Measurements from ENCODE around the gene CADPS2. TPM values are rescaled to one million over a fixed set of nuclear protein-coding genes. Genes with fewer than 3 reads are reported as not detected.

CADPS2 gene
- total RNA-seq, 5 donors from 2014 or later (not counting 1 experiment from before 2014, with no cell fraction given): 0.15 to 0.28 (median 0.16) TPM; not detected in 2

DNA sequence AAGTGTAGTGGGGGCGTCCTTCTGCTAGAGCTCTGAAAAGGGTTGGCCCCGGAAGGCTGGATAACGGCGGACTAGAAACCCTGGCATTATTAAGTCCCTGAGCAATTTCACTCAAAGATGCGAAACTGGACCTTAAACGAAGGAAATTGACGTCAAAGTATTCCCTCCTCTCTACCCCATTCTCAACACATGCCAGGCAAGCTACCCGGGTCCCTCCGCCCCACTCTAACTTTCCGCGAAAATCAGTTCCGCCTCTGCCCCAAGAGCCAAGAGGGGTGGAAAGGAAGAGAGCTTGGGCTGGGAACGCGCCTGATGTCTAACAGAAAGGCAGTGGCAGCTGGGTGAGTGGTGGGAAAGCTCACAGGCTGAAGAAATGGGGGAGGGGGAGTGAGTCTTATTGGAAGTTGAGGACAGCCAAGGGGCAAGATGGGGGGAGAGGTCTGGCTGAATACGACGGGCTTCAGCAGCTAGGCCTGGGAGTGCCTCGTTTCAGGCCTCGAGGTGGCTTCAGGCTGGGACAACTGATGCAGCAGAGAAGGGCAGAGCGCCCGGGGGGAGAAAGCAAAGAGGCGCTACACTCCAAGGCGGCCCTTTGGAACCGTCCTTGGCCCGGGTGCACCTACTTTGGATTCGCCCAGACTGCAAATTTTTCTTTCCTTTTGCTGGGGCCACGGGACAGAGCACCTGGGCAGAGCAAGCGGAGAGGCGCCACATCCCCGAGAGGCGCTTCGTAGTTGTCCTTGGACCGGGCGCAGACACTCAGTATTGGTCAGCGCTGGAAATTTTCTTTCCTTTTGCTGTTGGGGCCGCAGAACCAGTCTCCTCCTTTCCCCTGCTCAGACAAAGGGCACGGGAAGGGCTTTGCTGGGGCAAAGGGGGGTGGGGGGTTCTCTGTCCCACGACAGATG lies 579.7 kb downstream of the CADPS2 start:
- no peaks in the 10 kb centered on the region for H3K9me3 ChIP-seq
- no peak overlapping the region for H3K4me3 Mint-ChIP-seq

DNA sequence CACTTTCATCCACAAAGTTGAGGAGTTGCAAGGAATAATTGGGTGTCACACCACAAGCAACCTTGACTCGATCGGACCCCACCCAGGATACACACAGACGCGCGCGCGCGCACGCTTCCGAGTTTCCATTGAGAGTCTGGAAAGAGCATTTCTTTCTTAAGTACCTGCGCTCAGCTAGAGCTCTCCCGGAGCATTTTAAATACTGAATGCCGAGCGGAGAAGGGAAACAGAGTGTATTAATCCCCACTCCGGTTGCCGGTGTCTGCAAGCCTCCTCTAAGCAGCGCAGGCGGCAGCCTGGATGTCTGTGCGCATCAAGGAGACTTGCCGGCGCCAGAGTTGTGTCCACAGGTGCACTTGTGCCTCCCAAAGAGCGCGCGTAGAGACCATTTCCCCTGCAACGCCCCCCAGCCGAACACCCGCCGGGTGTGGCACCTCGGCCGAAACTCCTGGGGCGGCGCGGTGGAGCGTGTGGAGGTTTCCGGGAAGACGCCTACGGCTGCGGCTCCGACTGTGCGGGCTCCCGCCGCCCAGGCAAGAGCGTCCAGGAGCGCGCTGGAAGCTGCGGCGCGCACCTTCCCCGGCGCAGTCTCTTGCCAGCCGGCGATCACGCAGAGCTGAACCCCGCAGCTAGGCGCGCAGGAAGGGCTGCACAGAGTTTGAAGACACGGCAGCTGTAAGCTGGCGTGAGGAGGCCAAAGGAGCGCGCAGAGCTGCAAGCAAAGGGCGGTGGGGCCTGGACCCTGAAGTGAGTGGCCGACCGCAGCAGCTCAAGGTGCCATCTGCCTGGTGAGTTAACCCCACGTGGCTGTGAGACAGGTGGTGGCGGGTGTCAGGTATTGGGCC lies 580.6 kb downstream of the CADPS2 start:
- H3K4me3 Mint-ChIP-seq: no peak overlapping the region
- H3K4me3 ChIP-seq (ENCODE audit: control insufficient read depth in 1 of 2, extremely low read depth in 1 of 2, low read length in 1 of 2): no peak overlapping the region
- H3K27ac Mint-ChIP-seq: no peak overlapping the region
- H3K4me1 Mint-ChIP-seq: peaks cover 0 to 6% (median 4%) of the 10 kb centered on the region in 3 donors
- H3K9me3 Mint-ChIP-seq: peaks cover 0 to 4% (median 0%) of the 10 kb centered on the region in 3 donors
- peaks cover 17 to 57% of the 10 kb centered on the region in 2 experiments for H3K27me3 ChIP-seq (replicated peaks in 1 of 2; ENCODE audit: control insufficient read depth in 2 of 2, extremely low read depth in 1 of 2, insufficient read depth in 2 of 2, low read length in 1 of 2)
- H3K36me3 Mint-ChIP-seq: no peaks in the 10 kb centered on the region
- no peaks in the 10 kb centered on the region for H3K9me3 ChIP-seq
- CTCF ChIA-PET: no interaction called here
- DNase-seq: no peak
- H3K4me1 ChIP-seq (ENCODE audit: control insufficient read depth in 1 of 2, extremely low read depth in 1 of 2, insufficient read depth in 2 of 2, low read length in 2 of 2): no peaks in the 10 kb centered on the region
- H3K27ac ChIP-seq (ENCODE audit: low read length): no peak overlapping the region
- H3K36me3 ChIP-seq (ENCODE audit: control insufficient read depth in 2 of 2, extremely low read depth in 1 of 2, insufficient read depth in 1 of 2, low read length in 1 of 2): no peaks in the 10 kb centered on the region
- POLR2A ChIA-PET: no interaction called here
- ATAC-seq (replicated peaks in 1 of 4): no peak
- 8% methylated on average over 65 of the region's 65 CpGs for WGBS (ENCODE audit: insufficient coverage)
- H3K27me3 Mint-ChIP-seq: peaks cover 62 to 85% of the 10 kb centered on the region in 2 donors

More for the DNA sequence above, 579.7 kb downstream of the CADPS2 start:
- Histone ChIP-seq H3K4me1 (ENCODE audit: control insufficient read depth in 1 of 2, extremely low read depth in 1 of 2, insufficient read depth in 2 of 2, low read length in 2 of 2) (no peaks in the 10 kb centered on the region), H3K36me3 (ENCODE audit: control insufficient read depth in 2 of 2, extremely low read depth in 1 of 2, insufficient read depth in 1 of 2, low read length in 1 of 2) (no peaks in the 10 kb centered on the region), H3K27ac (ENCODE audit: low read length) (no peak overlapping the region), H3K4me3 (ENCODE audit: control insufficient read depth in 1 of 2, extremely low read depth in 1 of 2, low read length in 1 of 2) (no peak overlapping the region), H3K27me3 (replicated peaks in 1 of 2; ENCODE audit: control insufficient read depth in 2 of 2, extremely low read depth in 1 of 2, insufficient read depth in 2 of 2, low read length in 1 of 2) (peaks cover 11 to 63% of the 10 kb centered on the region in 2 experiments)
- Mint-ChIP-seq H3K27me3 (peaks cover 59 to 85% of the 10 kb centered on the region in 2 donors), H3K27ac (no peak overlapping the region), H3K9me3 (peaks cover 0 to 4% (median 0%) of the 10 kb centered on the region in 3 donors), H3K4me1 (peaks cover 0 to 9% (median 6%) of the 10 kb centered on the region in 3 donors), H3K36me3 (no peaks in the 10 kb centered on the region)
- DNase-seq (no peak), ATAC-seq (replicated peaks in 1 of 4) (no peak)
- ChIA-PET POLR2A (no interaction called here), CTCF (no interaction called here)
- WGBS (ENCODE audit: insufficient coverage): 10% methylated on average over 27 of the region's 37 CpGs

DNA sequence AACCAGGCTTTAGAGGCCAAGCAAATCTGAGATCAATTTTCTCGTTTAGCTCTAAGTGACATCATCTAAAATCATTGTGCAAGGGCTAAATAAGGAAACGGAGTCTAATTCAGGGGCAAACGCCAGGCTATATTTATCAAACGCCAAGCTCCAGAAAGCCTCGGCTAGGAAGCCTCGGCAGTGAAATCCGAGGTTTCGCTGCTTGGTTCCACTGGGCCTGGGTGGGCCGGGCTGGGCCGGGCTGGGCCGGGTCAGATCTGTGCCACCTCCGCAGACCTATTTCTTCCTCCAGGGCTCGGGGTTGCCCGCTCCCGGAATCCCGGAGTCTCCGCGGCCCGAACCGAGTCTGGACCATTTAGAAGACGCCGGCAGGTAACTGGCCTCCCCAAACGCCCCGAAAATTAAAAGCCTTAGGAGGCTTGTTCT lies 581.3 kb downstream of the CADPS2 start:
- WGBS (ENCODE audit: insufficient coverage): 7% methylated on average over 13 of the region's 24 CpGs
- Histone ChIP-seq H3K27ac (ENCODE audit: low read length) (no peak overlapping the region), H3K4me3 (ENCODE audit: control insufficient read depth in 1 of 2, extremely low read depth in 1 of 2, low read length in 1 of 2) (no peak overlapping the region), H3K27me3 (replicated peaks in 1 of 2; ENCODE audit: control insufficient read depth in 2 of 2, extremely low read depth in 1 of 2, insufficient read depth in 2 of 2, low read length in 1 of 2) (peaks cover 18 to 57% of the 10 kb centered on the region in 2 experiments), H3K9me3 (no peaks in the 10 kb centered on the region), H3K36me3 (ENCODE audit: control insufficient read depth in 2 of 2, extremely low read depth in 1 of 2, insufficient read depth in 1 of 2, low read length in 1 of 2) (no peaks in the 10 kb centered on the region), H3K4me1 (ENCODE audit: control insufficient read depth in 1 of 2, extremely low read depth in 1 of 2, insufficient read depth in 2 of 2, low read length in 2 of 2) (no peaks in the 10 kb centered on the region)
- no peak for ATAC-seq (replicated peaks in 1 of 4)
- Mint-ChIP-seq H3K9me3 (peaks cover 0 to 4% (median 0%) of the 10 kb centered on the region in 3 donors), H3K27ac (no peak overlapping the region), H3K4me1 (peaks cover 0 to 6% (median 4%) of the 10 kb centered on the region in 3 donors), H3K27me3 (peaks cover 66 to 86% of the 10 kb centered on the region in 2 donors), H3K36me3 (no peaks in the 10 kb centered on the region), H3K4me3 (no peak overlapping the region)
- ChIA-PET POLR2A (no interaction called here), CTCF (no interaction called here)
- DNase-seq: no peak

DNA sequence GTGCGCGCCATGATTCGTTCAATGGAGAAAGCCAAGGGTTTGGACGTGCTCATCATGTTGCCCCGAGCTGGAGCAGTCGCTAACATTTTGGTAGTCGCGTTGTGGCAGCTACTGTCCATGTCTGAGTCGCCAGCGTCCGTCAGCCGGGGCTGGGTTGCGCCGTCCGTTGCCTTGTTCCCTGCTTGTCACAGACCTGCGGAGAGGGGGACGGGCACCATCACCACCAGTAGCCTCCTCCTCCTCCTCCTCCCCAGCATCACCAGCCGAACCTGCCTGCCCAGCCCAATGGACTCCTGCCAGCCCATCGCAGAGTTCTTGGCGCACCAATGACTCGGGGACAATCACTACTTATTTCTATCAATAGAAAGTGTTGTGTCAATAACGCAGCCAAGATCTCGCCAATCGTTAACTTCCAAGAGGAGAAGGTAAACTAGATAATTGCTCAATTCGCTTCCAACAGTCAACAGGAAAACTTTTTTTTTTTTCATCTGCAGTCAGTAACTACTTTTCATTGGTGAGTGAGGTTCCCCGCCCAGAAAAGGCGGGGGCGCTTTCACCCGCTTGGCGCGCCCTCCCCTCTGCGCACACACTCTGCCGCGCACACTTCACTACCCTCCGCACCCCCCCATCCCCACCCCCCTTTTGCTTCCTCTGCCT lies 581.8 kb downstream of the CADPS2 start, which contains the start of gene FEZF1:
Gene FEZF1, minus strand, starts transcription at position 432 of the 657 bp plus-strand sequence. Its CDS starts 313 bp downstream, at position 119.
- Histone ChIP-seq H3K4me3 (ENCODE audit: control insufficient read depth in 1 of 2, extremely low read depth in 1 of 2, low read length in 1 of 2) (no peak within 1 kb of the TSS), H3K27ac (ENCODE audit: low read length) (no peak within 1 kb of the TSS), H3K27me3 (replicated peaks in 1 of 2; ENCODE audit: control insufficient read depth in 2 of 2, extremely low read depth in 1 of 2, insufficient read depth in 2 of 2, low read length in 1 of 2) (peaks cover 19 to 60% of the 10 kb centered on the region in 2 experiments), H3K36me3 (ENCODE audit: control insufficient read depth in 2 of 2, extremely low read depth in 1 of 2, insufficient read depth in 1 of 2, low read length in 1 of 2) (no peaks in the 10 kb centered on the region), H3K4me1 (ENCODE audit: control insufficient read depth in 1 of 2, extremely low read depth in 1 of 2, insufficient read depth in 2 of 2, low read length in 2 of 2) (no peaks in the 10 kb centered on the region), H3K9me3 (no peaks in the 10 kb centered on the region)
- ChIA-PET POLR2A (no interaction called here), CTCF (no interaction called here)
- H3K27me3 Mint-ChIP-seq: peaks cover 67 to 86% of the 10 kb centered on the region in 2 donors
- H3K9me3 Mint-ChIP-seq: peaks cover 0 to 4% (median 0%) of the 10 kb centered on the region in 3 donors
- no peak for DNase-seq
- no peak within 1 kb of the TSS for H3K4me3 Mint-ChIP-seq
- H3K4me1 Mint-ChIP-seq: peaks cover 0 to 2% (median 0%) of the 10 kb centered on the region in 3 donors
- 12% methylated on average over 17 of the region's 35 CpGs for WGBS (ENCODE audit: insufficient coverage)
- no peaks in the 10 kb centered on the region for H3K36me3 Mint-ChIP-seq
- no peak within 1 kb of the TSS for H3K27ac Mint-ChIP-seq
- ATAC-seq (replicated peaks in 1 of 4): no peak

DNA sequence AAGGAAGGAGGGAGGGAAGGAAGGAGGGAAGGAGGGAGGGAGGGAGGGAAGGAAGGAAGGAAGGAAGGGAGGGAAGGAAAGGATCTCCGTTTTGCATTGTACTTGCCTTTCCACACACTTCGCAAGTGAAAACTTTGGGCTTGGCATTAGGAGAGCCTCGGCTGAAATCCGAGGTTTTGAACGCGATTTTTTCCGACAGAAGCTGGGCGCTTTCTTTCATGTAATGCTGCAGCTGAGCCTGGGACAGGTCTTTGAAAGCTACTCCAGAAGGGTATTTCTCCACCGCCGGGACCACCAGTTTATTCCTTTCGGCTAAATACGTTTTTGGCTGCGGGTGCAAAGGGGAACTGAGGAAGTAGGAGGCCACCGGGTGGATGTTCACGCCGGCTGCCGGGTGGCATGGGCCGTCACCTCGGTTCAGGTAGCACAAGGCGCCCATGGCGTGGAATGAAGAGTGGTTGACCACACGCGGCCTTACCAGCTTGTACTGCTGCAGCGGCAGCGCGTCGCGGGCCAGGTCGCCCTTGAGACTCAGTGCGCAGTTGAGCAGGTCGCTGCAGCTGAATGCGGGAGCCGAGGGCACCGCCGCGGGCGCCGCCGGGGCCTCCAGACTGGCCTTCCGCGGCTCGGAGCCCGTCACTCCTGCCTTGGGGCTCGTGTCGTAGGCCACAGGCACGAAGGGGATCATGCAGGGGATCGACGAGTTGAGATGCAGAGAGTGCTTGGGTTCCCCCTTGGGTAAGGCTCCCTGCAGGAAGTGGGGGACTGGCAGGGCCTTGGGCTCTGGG lies 582.5 kb downstream of the CADPS2 start:
- no peaks in the 10 kb centered on the region for H3K9me3 ChIP-seq
- H3K36me3 Mint-ChIP-seq: no peaks in the 10 kb centered on the region
- peaks cover 69 to 86% of the 10 kb centered on the region in 2 donors for H3K27me3 Mint-ChIP-seq
- no peak for ATAC-seq (replicated peaks in 1 of 4)
- WGBS (ENCODE audit: insufficient coverage): 8% methylated on average over 48 of the region's 48 CpGs
- no peak overlapping the region for H3K27ac Mint-ChIP-seq
- CTCF ChIA-PET: no interaction called here
- H3K27ac ChIP-seq (ENCODE audit: low read length): no peak overlapping the region
- POLR2A ChIA-PET: no interaction called here
- H3K4me3 ChIP-seq (ENCODE audit: control insufficient read depth in 1 of 2, extremely low read depth in 1 of 2, low read length in 1 of 2): no peak overlapping the region
- peaks cover 22 to 58% of the 10 kb centered on the region in 2 experiments for H3K27me3 ChIP-seq (replicated peaks in 1 of 2; ENCODE audit: control insufficient read depth in 2 of 2, extremely low read depth in 1 of 2, insufficient read depth in 2 of 2, low read length in 1 of 2)
- DNase-seq: no peak
- no peaks in the 10 kb centered on the region for H3K36me3 ChIP-seq (ENCODE audit: control insufficient read depth in 2 of 2, extremely low read depth in 1 of 2, insufficient read depth in 1 of 2, low read length in 1 of 2)
- H3K4me3 Mint-ChIP-seq: no peak overlapping the region
- no peaks in the 10 kb centered on the region for H3K4me1 ChIP-seq (ENCODE audit: control insufficient read depth in 1 of 2, extremely low read depth in 1 of 2, insufficient read depth in 2 of 2, low read length in 2 of 2)
- H3K9me3 Mint-ChIP-seq: peaks cover 0 to 9% (median 0%) of the 10 kb centered on the region in 3 donors
- peaks cover 0 to 2% (median 0%) of the 10 kb centered on the region in 3 donors for H3K4me1 Mint-ChIP-seq

Data from T-cell (primary cell).